Keratinocyte (primary cell): ENCODE results near the gene NCAM2. TPM values are rescaled to one million over a fixed set of nuclear protein-coding genes. Genes with fewer than 3 reads are reported as not detected.
"Not testable (repeated sequence)": the region's sequence is repeated elsewhere in the genome, so short reads cannot be mapped to it uniquely, and the experiment has no call there.

ENCODE experiments used
- DNase-seq: peaks from one replicate; pipeline ENCODE4 v3.0.0-alpha.2; 2011; ENCODE audit warnings: low read depth, missing footprints, low spot score
- FAIRE-seq: peaks from 2 replicates; lab custom pipeline; 2011; peaks lifted over from hg19 to GRCh38; lab: Jason Lieb, UNC
- H2AFZ ChIP-seq: 2 replicates; pipeline ENCODE4 v1.6.0; 2012; ENCODE audit warnings: low read length, control low read depth, inconsistent platforms; ENCODE audit not compliant: control insufficient read depth
- H3K27ac ChIP-seq: 2 replicates; pipeline ENCODE4 v1.5.1; 2011; ENCODE audit warnings: low read length; ENCODE audit not compliant: control insufficient read depth, insufficient read depth
- H3K27me3 ChIP-seq: 3 replicates; pipeline ENCODE4 v1.6.0; 2011; ENCODE audit warnings: low read length; ENCODE audit not compliant: control insufficient read depth, insufficient read depth; ENCODE audit errors: extremely low read depth
- H3K36me3 ChIP-seq, 2 experiments: 2 replicates in 1 of 2; 3 replicates in 1 of 2; pipeline ENCODE4 v1.5.1; 2011; ENCODE audit warnings: low read length in 2 of 2, mild to moderate bottlenecking in 1 of 2; ENCODE audit not compliant: control insufficient read depth in 2 of 2, insufficient read depth in 2 of 2; ENCODE audit errors: extremely low read depth in 1 of 2
- H3K4me1 ChIP-seq: 3 replicates; pipeline ENCODE4 v1.5.1; 2011; ENCODE audit warnings: low read length; ENCODE audit not compliant: control insufficient read depth, insufficient read depth; ENCODE audit errors: extremely low read depth
- H3K4me2 ChIP-seq: 3 replicates; pipeline ENCODE4 v1.6.0; 2011; ENCODE audit warnings: low read depth, low read length; ENCODE audit not compliant: control insufficient read depth, insufficient read depth; ENCODE audit errors: extremely low read depth
- H3K4me3 ChIP-seq, 3 experiments: fragments of 200-600 bp in 1 of 3; sonication (generic) in 1 of 3; 2 replicates in 2 of 3; 3 replicates in 1 of 3; pipeline ENCODE4 v1.5.1; 2011 to 2016; ENCODE audit warnings: low read length in 3 of 3, mild to moderate bottlenecking in 3 of 3, control low read depth in 2 of 3, inconsistent platforms in 1 of 3, low read depth in 1 of 3, mixed read lengths in 1 of 3, mixed run types in 1 of 3, moderate library complexity in 1 of 3; ENCODE audit not compliant: control insufficient read depth in 2 of 3, insufficient read depth in 2 of 3; ENCODE audit errors: extremely low read depth in 1 of 3
- H3K79me2 ChIP-seq: 2 replicates; pipeline ENCODE4 v1.6.0; 2012; ENCODE audit warnings: low read length; ENCODE audit not compliant: control insufficient read depth, insufficient read depth
- H3K9ac ChIP-seq: 3 replicates; pipeline ENCODE4 v1.6.0; 2011; ENCODE audit warnings: low read length; ENCODE audit not compliant: control insufficient read depth, insufficient read depth; ENCODE audit errors: extremely low read depth
- H3K9me1 ChIP-seq: 3 replicates; pipeline ENCODE4 v1.6.0; 2011; ENCODE audit warnings: low read length; ENCODE audit not compliant: control insufficient read depth, insufficient read depth; ENCODE audit errors: extremely low read depth
- H3K9me3 ChIP-seq: 2 replicates; pipeline ENCODE4 v1.5.1; 2012; ENCODE audit warnings: low read depth, low read length; ENCODE audit not compliant: control insufficient read depth
- H4K20me1 ChIP-seq: 3 replicates; pipeline ENCODE4 v1.6.0; 2011; ENCODE audit warnings: low read length; ENCODE audit not compliant: control insufficient read depth, insufficient read depth; ENCODE audit errors: extremely low read depth
- EZH2 ChIP-seq: IDR thresholded peaks from one replicate; pipeline ENCODE4 v1.6.1; 2012; ENCODE audit warnings: inconsistent platforms, mild to moderate bottlenecking, low read length, moderate library complexity
- dilution Hi-C: fragments of 300-500 bp; cut with MboI; formaldehyde crosslinking; loops from one replicate; pipeline ENCODE4 v1.7.0; 2020; ENCODE audit warnings: low sequenced_read_pairs; ENCODE audit not compliant: extremely low pct_ligation_motif_present
- polyA plus RNA-seq, 5 experiments: library from polyadenylated mRNA; depleted of rRNA in 3 of 5; stranded (reverse) in 3 of 5; stranded (forward) in 1 of 5; unstranded in 1 of 5; fragments of >200 nt; gene quantifications; 1 replicate in 1 of 5; 2 replicates in 3 of 5; 3 replicates in 1 of 5; pipeline versions ENCODE4 v1.2.1 to v1.2.3, GENCODE V29; 2011 to 2012; ENCODE audit warnings: missing spikeins in 2 of 5, low read depth in 1 of 5, low replicate concordance in 1 of 5
- TF ChIP-seq, protein P1 (sequence below), 3 experiments: IDR thresholded peaks in 1 of 3; conservative IDR thresholded peaks in 1 of 3; optimal IDR thresholded peaks in 1 of 3; 2 replicates in 2 of 3; 3 replicates in 1 of 3; pipeline versions ENCODE3 to v1.5.1; 2011; ENCODE audit warnings: low read length in 3 of 3, mild to moderate bottlenecking in 3 of 3, moderate library complexity in 2 of 3, control low read depth in 1 of 3, inconsistent platforms in 1 of 3; ENCODE audit not compliant: insufficient read depth in 2 of 3; ENCODE audit errors: extremely low read depth in 1 of 3

The NCAM2 gene
- polyA plus RNA-seq, 1 donor (not counting 4 experiments of a cell fraction or from before 2014, with no cell fraction given) = 0.16 TPM

DNA sequence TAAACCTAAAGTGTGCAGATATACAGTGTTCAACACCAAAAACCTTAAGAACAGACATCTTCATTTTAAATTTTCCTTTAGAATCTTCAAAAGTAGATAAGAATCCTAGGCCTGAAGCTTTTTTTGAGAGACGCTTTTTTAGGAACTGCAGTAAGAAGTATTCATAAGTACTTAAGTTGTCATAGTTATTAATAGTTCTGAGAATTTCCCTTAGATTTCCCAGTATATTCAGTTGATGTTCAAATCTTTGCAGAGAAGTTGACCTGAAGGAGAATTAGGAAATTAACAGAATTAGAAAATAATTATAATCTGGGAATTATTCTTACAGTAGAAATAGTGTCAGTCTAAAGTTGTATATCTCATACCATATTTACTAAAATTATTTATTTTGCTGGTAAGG, 150.3 kb downstream of the NCAM2 start:
- dilution Hi-C loops = no loop called here
- Histone ChIP-seq H2AFZ (no peak overlapping the region), H3K9ac (no peak overlapping the region), H3K27me3 (no peaks in the 10 kb centered on the region), H3K4me3 (no peak overlapping the region), H3K4me2 (no peak overlapping the region), H3K79me2 (no peaks in the 10 kb centered on the region), H3K9me1 (no peaks in the 10 kb centered on the region), H4K20me1 (no peaks in the 10 kb centered on the region), H3K9me3 (no peaks in the 10 kb centered on the region), H3K36me3 (no peaks in the 10 kb centered on the region), H3K4me1 (no peaks in the 10 kb centered on the region), H3K27ac (no peak overlapping the region)
- TF ChIP-seq, protein P1, sequence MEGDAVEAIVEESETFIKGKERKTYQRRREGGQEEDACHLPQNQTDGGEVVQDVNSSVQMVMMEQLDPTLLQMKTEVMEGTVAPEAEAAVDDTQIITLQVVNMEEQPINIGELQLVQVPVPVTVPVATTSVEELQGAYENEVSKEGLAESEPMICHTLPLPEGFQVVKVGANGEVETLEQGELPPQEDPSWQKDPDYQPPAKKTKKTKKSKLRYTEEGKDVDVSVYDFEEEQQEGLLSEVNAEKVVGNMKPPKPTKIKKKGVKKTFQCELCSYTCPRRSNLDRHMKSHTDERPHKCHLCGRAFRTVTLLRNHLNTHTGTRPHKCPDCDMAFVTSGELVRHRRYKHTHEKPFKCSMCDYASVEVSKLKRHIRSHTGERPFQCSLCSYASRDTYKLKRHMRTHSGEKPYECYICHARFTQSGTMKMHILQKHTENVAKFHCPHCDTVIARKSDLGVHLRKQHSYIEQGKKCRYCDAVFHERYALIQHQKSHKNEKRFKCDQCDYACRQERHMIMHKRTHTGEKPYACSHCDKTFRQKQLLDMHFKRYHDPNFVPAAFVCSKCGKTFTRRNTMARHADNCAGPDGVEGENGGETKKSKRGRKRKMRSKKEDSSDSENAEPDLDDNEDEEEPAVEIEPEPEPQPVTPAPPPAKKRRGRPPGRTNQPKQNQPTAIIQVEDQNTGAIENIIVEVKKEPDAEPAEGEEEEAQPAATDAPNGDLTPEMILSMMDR (optimal IDR thresholded peaks at IDR 0.05 in 1 of 3, IDR thresholded peaks at IDR 0.05 in 1 of 3, conservative IDR thresholded peaks at IDR 0.05 in 1 of 3; ENCODE audit: extremely low read depth in 1 of 3, insufficient read depth in 2 of 3, low read length in 3 of 3) = no peak
- no peak for TF ChIP-seq EZH2
- FAIRE-seq (no peak), DNase-seq (no peak)

DNA sequence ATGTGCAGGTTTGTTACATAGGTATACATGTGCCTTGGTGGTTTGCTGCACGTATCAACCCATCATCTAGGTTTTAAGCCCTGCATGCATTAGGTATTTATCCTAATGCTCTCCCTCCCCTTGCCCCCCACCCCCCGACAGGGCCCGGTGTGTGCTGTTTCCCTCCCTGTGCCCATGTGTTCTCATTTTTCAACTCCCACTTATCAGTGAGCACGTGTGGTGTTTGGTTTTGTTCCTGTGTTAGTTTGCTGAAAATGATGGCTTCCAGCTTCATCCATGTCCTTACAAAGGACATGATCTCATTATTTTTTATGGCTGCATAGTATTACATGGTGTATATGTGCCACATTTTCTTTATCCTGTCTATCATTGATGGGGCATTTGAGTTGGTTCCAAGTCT, 151.2 kb downstream of the NCAM2 start:
- H3K79me2 ChIP-seq, H3K27ac ChIP-seq, DNase-seq, H2AFZ ChIP-seq, FAIRE-seq, H3K9me3 ChIP-seq, H3K4me2 ChIP-seq, dilution Hi-C loops, H3K4me3 ChIP-seq, H3K9me1 ChIP-seq, H3K36me3 ChIP-seq, H3K4me1 ChIP-seq, H3K27me3 ChIP-seq, H3K9ac ChIP-seq, H4K20me1 ChIP-seq: not testable (repeated sequence)

DNA sequence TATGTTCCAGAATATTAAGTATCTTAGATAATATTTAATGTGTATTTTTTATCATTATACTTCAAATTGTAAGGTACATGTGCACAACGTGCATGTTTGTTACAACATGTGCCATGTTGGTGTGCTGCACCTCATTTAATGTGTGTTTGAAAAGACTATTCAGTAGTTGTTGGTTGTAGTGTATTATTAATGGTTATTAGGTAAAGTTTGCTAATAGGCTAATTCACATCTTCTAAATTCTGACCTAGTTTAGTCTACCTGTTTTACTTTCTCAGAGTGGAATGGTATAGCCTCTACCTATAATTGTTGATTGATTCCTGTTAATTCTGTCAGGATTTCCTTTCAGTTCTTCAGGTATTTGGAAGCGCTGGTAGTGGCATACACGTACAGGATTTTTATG, 153.0 kb downstream of the NCAM2 start:
- Histone ChIP-seq H3K27me3 (no peaks in the 10 kb centered on the region), H3K79me2 (no peaks in the 10 kb centered on the region), H3K9ac (no peak overlapping the region), H2AFZ (no peak overlapping the region), H3K9me1 (no peaks in the 10 kb centered on the region), H3K4me2 (no peak overlapping the region), H3K4me1 (no peaks in the 10 kb centered on the region), H3K27ac (no peak overlapping the region), H3K4me3 (no peak overlapping the region), H4K20me1 (no peaks in the 10 kb centered on the region), H3K36me3 (no peaks in the 10 kb centered on the region), H3K9me3 (no peaks in the 10 kb centered on the region)
- dilution Hi-C loops = no loop called here
- no peak for FAIRE-seq
- TF ChIP-seq EZH2 = no peak
- TF ChIP-seq, protein P1 (optimal IDR thresholded peaks at IDR 0.05 in 1 of 3, IDR thresholded peaks at IDR 0.05 in 1 of 3, conservative IDR thresholded peaks at IDR 0.05 in 1 of 3; ENCODE audit: extremely low read depth in 1 of 3, insufficient read depth in 2 of 3, low read length in 3 of 3) = no peak
- DNase-seq = no peak
